Measurements from ENCODE around the gene RBPMS2.

RBPMS2 gene

GRCh38 chr15:64749167-64749566, 26.2 kb downstream of the RBPMS2 start:
- Histone ChIP-seq H3K9me3 (ENCODE audit: control insufficient read depth, insufficient read depth, low read depth, low read length) (no peaks in the 10 kb centered on the region), H3K36me3 (ENCODE audit: control insufficient read depth in 2 of 2, insufficient read depth in 1 of 2, low read length in 2 of 2) (peaks cover 0 to 7% of the 10 kb centered on the region in 2 experiments; a peak in 1 of 3 replicates), H3K4me3 (ENCODE audit: low read depth, low read length) (no peak overlapping the region), H3K27ac (ENCODE audit: extremely low read depth, low read depth, low read length) (no peak overlapping the region), H3K4me1 (ENCODE audit: control insufficient read depth, insufficient read depth, low read length) (no peaks in the 10 kb centered on the region)
- TF ChIP-seq ZSCAN30 (tag by site-specific recombination; IDR thresholded peaks at IDR 0.05) (no peak), ZBTB44 (tag by site-specific recombination; IDR thresholded peaks at IDR 0.05) (no peak), TSHZ1 (tag by site-specific recombination; IDR thresholded peaks at IDR 0.05; ENCODE audit: borderline replicate concordance) (no peak), ZNF580 (tag by site-specific recombination; IDR thresholded peaks at IDR 0.05) (no peak), FEZF1 (tag by site-specific recombination; IDR thresholded peaks at IDR 0.05) (no peak), ZSCAN18 (tag by site-specific recombination; IDR thresholded peaks at IDR 0.05) (no peak), BCL11B (tag by site-specific recombination; IDR thresholded peaks at IDR 0.05; ENCODE audit: low read depth) (no peak), ZNF785 (tag by site-specific recombination; IDR thresholded peaks at IDR 0.05) (no peak), MEIS1 (CRISPR knock-in tag; IDR thresholded peaks at IDR 0.05; ENCODE audit: borderline replicate concordance) (no peak), ZNF645 (tag by site-specific recombination; IDR thresholded peaks at IDR 0.05) (no peak), SP2 (tag by site-specific recombination; IDR thresholded peaks at IDR 0.05) (no peak)
- POLR2A ChIA-PET: no interaction called here
- CTCF ChIA-PET: no interaction called here

- no peak overlapping the region for H3K27ac ChIP-seq (ENCODE audit: extremely low read depth, low read depth, low read length)
- no peak overlapping the region for H3K4me3 ChIP-seq (ENCODE audit: low read depth, low read length)
- H3K4me1 ChIP-seq (ENCODE audit: control insufficient read depth, insufficient read depth, low read length): no peaks in the 10 kb centered on the region
- H3K36me3 ChIP-seq (ENCODE audit: control insufficient read depth in 2 of 2, insufficient read depth in 1 of 2, low read length in 2 of 2): peaks cover 0 to 7% of the 10 kb centered on the region in 2 experiments; a peak in 1 of 3 replicates
- ChIA-PET CTCF (interaction anchor here (0.6 kb wide), 1 partner anchor 552 kb away, joined by 4 read pairs; no protein-coding TSS in a partner anchor), POLR2A (no interaction called here)
- H3K9me3 ChIP-seq (ENCODE audit: control insufficient read depth, insufficient read depth, low read depth, low read length): no peaks in the 10 kb centered on the region
- TF ChIP-seq ZNF639 (tag by site-specific recombination; IDR thresholded peaks at IDR 0.05): no peak
- no peak for TF ChIP-seq ZNF423 (tag by site-specific recombination; IDR thresholded peaks at IDR 0.05)
- no peak for TF ChIP-seq ZNF488 (tag by site-specific recombination; IDR thresholded peaks at IDR 0.05)
- TF ChIP-seq ZBTB1 (tag by site-specific recombination; IDR thresholded peaks at IDR 0.05): no peak
- no peak for TF ChIP-seq ZNF747 (tag by site-specific recombination; IDR thresholded peaks at IDR 0.05)
- no peak for TF ChIP-seq REST (tag by site-specific recombination; IDR thresholded peaks at IDR 0.05)
- no peak for TF ChIP-seq ZNF132 (tag by site-specific recombination; IDR thresholded peaks at IDR 0.05; ENCODE audit: borderline replicate concordance)
- TF ChIP-seq ZSCAN5A (tag by site-specific recombination; IDR thresholded peaks at IDR 0.05): no peak
These were observed 27.1 kb downstream of the RBPMS2 start for GRCh38 chr15:64748251-64748650.
